ENCODE measurements around the gene PTPN5. TPM values are rescaled to one million over a fixed set of nuclear protein-coding genes. Genes with fewer than 3 reads are reported as not detected.

Gene PTPN5
- total and polyA plus RNA-seq, 4 donors, result not detected

DNA sequence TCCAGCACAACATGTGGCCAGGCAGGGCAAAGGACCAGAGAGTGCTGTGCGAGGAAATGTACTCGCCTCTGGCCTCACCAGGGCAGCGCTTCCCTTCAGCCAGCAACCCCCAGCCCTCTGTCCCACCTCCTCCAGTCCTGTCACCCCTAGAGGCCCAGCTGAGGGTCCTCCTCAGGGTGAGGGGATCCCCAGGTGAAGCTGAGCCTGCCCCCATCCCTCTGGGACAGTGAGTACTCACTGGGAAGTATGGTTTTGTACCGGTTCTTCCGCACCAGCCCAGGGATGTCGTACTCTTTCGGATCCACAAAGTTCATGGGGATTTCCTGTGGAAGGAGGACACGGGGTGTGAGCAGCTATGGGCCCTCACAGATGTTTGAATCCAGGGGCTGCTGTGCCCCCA, 54.0 kb downstream of the PTPN5 start:
- H3K36me3 ChIP-seq (ENCODE audit: control insufficient read depth in 4 of 4, insufficient read depth in 3 of 4, low read depth in 1 of 4, low read length in 3 of 4), result no peaks in the 10 kb centered on the region
- H3K4me3 ChIP-seq (ENCODE audit: low read depth in 1 of 3, low read length in 3 of 3), result no peak overlapping the region
- WGBS, result 91% methylated on average over 8 of the region's 8 CpGs
- no peaks in the 10 kb centered on the region for H3K4me1 ChIP-seq (ENCODE audit: control insufficient read depth in 4 of 4, insufficient read depth in 4 of 4, low read length in 3 of 4)
- no peak overlapping the region for H3K27ac ChIP-seq (ENCODE audit: low read depth in 1 of 2, low read length in 2 of 2)
- H3K9ac ChIP-seq (ENCODE audit: low read depth in 1 of 2, low read length in 2 of 2), result no peak overlapping the region
- no peak for DNase-seq (ENCODE audit: low spot score)
- H3K9me3 ChIP-seq (ENCODE audit: control insufficient read depth in 4 of 4, low read length in 3 of 4), result no peaks in the 10 kb centered on the region
- TF ChIP-seq YY1 (IDR thresholded peaks at IDR 0.05), result no peak
- TF ChIP-seq JUND (IDR thresholded peaks at IDR 0.05), result no peak
- TF ChIP-seq, protein P1, sequence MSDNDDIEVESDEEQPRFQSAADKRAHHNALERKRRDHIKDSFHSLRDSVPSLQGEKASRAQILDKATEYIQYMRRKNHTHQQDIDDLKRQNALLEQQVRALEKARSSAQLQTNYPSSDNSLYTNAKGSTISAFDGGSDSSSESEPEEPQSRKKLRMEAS (IDR thresholded peaks at IDR 0.05), result no peak
- H3K27me3 ChIP-seq (ENCODE audit: control insufficient read depth in 4 of 4, insufficient read depth in 4 of 4, low read length in 3 of 4), result no peaks in the 10 kb centered on the region

DNA sequence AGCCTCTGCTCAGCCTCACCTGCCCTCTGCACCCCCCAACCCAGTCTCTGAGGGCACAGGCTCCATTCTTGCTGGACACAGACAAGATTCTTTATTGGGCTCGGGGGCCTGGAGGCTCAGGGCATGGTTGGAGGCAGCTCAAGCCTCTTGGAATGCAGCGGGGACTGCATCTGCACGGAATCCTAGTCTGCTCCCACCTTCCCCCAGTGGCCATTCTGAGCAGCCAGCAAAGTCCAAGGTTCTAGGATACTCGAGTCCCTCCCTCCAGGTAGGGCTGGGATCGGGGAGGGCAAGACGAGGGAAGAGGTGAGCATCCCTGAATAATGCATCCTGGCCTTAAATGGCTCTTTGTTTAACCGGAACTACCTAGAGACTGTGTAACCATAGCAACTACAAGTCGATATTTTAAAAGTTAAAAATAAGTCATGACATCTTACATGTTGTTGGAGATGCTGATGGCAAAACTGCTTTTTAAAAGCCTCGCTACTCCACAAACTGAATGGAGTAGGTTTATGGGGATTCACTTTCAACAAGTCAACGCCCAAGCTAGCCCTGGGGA, 54.9 kb downstream of the PTPN5 start:
- H3K27me3 ChIP-seq (ENCODE audit: control insufficient read depth in 4 of 4, insufficient read depth in 4 of 4, low read length in 3 of 4), result no peaks in the 10 kb centered on the region
- H3K27ac ChIP-seq (ENCODE audit: low read depth in 1 of 2, low read length in 2 of 2), result no peak overlapping the region
- H3K36me3 ChIP-seq (ENCODE audit: control insufficient read depth in 4 of 4, insufficient read depth in 3 of 4, low read depth in 1 of 4, low read length in 3 of 4), result no peaks in the 10 kb centered on the region
- H3K4me3 ChIP-seq (ENCODE audit: low read depth in 1 of 3, low read length in 3 of 3), result no peak overlapping the region
- DNase-seq (ENCODE audit: low spot score), result no peak
- no peaks in the 10 kb centered on the region for H3K4me1 ChIP-seq (ENCODE audit: control insufficient read depth in 4 of 4, insufficient read depth in 4 of 4, low read length in 3 of 4)
- no peak overlapping the region for H3K9ac ChIP-seq (ENCODE audit: low read depth in 1 of 2, low read length in 2 of 2)
- WGBS, result 62% methylated on average over 10 of the region's 10 CpGs
- TF ChIP-seq CTCF (IDR thresholded peaks at IDR 0.05; ENCODE audit: low read depth, low read length, missing input control), result no peak
- TF ChIP-seq GABPA (IDR thresholded peaks at IDR 0.05 in 1 of 2, conservative IDR thresholded peaks at IDR 0.05 in 1 of 2), result no peak
- TF ChIP-seq SP1 (IDR thresholded peaks at IDR 0.05), result no peak
- TF ChIP-seq HNF4A (conservative IDR thresholded peaks at IDR 0.05), result no peak
- TF ChIP-seq FOXA2 (IDR thresholded peaks at IDR 0.05), result no peak
- TF ChIP-seq, protein P1 (IDR thresholded peaks at IDR 0.05), result no peak
- TF ChIP-seq RXRA (IDR thresholded peaks at IDR 0.05), result no peak
- no peak for TF ChIP-seq YY1 (IDR thresholded peaks at IDR 0.05)
- no peak for TF ChIP-seq NR2F2 (IDR thresholded peaks at IDR 0.05)
- no peak for TF ChIP-seq ATF3 (IDR thresholded peaks at IDR 0.05)
- TF ChIP-seq HNF4G (IDR thresholded peaks at IDR 0.05), result no peak
- TF ChIP-seq EGR1 (IDR thresholded peaks at IDR 0.05; ENCODE audit: low read depth in 2 of 2), result no peak
- TF ChIP-seq RAD21 (IDR thresholded peaks at IDR 0.05), result no peak
- TF ChIP-seq, protein P2, sequence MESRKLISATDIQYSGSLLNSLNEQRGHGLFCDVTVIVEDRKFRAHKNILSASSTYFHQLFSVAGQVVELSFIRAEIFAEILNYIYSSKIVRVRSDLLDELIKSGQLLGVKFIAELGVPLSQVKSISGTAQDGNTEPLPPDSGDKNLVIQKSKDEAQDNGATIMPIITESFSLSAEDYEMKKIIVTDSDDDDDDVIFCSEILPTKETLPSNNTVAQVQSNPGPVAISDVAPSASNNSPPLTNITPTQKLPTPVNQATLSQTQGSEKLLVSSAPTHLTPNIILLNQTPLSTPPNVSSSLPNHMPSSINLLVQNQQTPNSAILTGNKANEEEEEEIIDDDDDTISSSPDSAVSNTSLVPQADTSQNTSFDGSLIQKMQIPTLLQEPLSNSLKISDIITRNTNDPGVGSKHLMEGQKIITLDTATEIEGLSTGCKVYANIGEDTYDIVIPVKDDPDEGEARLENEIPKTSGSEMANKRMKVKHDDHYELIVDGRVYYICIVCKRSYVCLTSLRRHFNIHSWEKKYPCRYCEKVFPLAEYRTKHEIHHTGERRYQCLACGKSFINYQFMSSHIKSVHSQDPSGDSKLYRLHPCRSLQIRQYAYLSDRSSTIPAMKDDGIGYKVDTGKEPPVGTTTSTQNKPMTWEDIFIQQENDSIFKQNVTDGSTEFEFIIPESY (IDR thresholded peaks at IDR 0.05), result no peak
- H3K9me3 ChIP-seq (ENCODE audit: control insufficient read depth in 4 of 4, low read length in 3 of 4), result no peaks in the 10 kb centered on the region
